Coronary artery (tissue), 2 donors: Measurements from ENCODE around the gene KRTAP5-4.
"Not testable (repeated sequence)": the region's sequence is repeated elsewhere in the genome, so short reads cannot be mapped to it uniquely, and the experiment has no call there.

ENCODE experiments used
- DNase-seq: peaks from one replicate; pipeline ENCODE4 v3.0.0-alpha.2; 2017; ENCODE audit warnings: low spot score
- H3K27ac ChIP-seq, 2 donors: fragments of 200-600 bp; sonication (generic); one replicate each; pipeline ENCODE4 v1.5.1; 2016 to 2019
- H3K4me3 ChIP-seq: fragments of 200-600 bp; sonication (generic); 2 replicates; pipeline ENCODE4 v1.5.1; 2016; ENCODE audit warnings: mild to moderate bottlenecking, moderate library complexity
- TF ChIP-seq, protein P1 (sequence below): fragments of 200-600 bp; sonication (generic); IDR thresholded peaks from one replicate; pipeline ENCODE4 v1.5.1; 2019; ENCODE audit warnings: antibody characterized with exemption

The KRTAP5-4 gene

DNA sequence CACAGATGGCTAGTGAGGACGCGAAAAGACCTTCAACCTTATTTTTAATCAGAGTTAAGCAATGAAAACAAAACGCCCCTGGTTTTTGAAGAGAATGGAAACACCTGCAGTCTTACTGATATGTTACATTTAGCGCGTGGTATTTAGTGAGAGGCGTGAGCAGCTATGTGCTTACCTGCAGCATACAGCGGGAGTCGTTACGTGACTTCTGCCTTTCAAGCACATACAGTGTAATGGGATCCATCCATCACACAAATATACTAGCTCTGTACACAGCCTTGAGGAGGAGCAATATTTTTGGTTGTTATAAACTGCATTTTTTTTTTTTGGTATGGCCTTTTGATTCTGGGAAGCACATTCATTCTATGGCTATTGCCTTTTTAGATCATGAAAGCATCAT is 29.3 kb downstream of the KRTAP5-4 start:
- DNase-seq, result no peak
- no peak overlapping the region for H3K27ac ChIP-seq
- H3K4me3 ChIP-seq, result no peak overlapping the region
- TF ChIP-seq, protein P1, sequence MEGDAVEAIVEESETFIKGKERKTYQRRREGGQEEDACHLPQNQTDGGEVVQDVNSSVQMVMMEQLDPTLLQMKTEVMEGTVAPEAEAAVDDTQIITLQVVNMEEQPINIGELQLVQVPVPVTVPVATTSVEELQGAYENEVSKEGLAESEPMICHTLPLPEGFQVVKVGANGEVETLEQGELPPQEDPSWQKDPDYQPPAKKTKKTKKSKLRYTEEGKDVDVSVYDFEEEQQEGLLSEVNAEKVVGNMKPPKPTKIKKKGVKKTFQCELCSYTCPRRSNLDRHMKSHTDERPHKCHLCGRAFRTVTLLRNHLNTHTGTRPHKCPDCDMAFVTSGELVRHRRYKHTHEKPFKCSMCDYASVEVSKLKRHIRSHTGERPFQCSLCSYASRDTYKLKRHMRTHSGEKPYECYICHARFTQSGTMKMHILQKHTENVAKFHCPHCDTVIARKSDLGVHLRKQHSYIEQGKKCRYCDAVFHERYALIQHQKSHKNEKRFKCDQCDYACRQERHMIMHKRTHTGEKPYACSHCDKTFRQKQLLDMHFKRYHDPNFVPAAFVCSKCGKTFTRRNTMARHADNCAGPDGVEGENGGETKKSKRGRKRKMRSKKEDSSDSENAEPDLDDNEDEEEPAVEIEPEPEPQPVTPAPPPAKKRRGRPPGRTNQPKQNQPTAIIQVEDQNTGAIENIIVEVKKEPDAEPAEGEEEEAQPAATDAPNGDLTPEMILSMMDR, result no peak

- no peak overlapping the region for H3K27ac ChIP-seq
- TF ChIP-seq, protein P1, result no peak
- no peak overlapping the region for H3K4me3 ChIP-seq
- DNase-seq, result no peak
Measured at GRCh38 chr11:1589996-1590395, 31.9 kb downstream of the KRTAP5-4 start.

DNA sequence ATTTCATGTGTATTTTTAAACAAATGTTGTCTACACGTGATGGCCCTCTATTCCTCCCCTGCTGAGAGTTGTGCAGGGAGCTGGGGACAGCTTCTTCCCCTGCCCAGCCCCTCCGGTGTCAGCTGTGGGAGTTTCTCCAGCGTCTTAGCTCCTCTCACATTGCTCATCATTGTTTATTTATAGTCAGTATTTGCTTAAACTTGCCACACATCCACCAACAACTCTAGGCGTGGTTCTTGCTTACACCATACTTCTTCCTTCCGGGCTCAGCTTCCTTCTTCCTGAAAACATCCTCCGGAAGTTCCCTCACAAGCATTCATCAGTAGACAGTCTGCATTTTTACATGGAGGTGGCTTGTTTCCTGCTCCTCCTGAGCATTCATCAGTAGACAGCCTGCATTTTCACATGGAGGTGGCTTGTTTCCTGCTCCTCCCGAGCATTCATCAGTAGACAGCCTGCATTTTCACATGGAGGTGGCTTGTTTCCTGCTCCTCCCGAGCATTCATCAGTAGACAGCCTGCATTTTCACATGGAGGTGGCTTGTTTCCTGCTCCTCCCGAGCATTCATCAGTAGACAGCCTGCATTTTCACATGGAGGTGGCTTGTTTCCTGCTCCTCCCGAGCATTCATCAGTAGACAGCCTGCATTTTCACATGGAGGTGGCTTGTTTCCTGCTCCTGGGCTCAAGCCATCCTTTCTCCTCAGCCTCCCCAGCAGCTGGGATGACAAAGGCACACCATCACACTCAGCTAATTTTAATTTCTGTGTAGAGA is 32.6 kb downstream of the KRTAP5-4 start:
- H3K27ac ChIP-seq, DNase-seq, H3K4me3 ChIP-seq: not testable (repeated sequence)

DNA sequence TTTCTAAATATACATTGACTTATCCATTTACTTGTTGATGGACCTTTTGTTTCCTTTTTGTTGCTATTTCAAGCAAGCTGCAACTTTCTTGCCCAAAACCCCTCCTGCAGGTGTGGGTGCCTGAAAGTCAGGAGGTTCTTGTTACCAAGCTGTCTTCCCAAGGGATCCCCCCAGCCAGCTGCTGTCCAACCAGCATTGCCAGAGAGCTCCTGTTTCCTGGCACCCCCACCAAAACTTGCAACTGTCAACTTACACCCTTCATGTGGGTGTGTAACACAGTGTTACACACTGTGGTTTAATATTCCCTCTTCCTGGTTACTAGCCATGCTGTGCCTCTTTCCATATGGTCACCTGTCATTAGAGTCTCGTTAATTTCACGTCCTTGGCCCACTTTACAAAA is 35.2 kb downstream of the KRTAP5-4 start:
- no peak overlapping the region for H3K4me3 ChIP-seq
- H3K27ac ChIP-seq, result no peak overlapping the region
- TF ChIP-seq, protein P1, result no peak
- no peak for DNase-seq

DNA sequence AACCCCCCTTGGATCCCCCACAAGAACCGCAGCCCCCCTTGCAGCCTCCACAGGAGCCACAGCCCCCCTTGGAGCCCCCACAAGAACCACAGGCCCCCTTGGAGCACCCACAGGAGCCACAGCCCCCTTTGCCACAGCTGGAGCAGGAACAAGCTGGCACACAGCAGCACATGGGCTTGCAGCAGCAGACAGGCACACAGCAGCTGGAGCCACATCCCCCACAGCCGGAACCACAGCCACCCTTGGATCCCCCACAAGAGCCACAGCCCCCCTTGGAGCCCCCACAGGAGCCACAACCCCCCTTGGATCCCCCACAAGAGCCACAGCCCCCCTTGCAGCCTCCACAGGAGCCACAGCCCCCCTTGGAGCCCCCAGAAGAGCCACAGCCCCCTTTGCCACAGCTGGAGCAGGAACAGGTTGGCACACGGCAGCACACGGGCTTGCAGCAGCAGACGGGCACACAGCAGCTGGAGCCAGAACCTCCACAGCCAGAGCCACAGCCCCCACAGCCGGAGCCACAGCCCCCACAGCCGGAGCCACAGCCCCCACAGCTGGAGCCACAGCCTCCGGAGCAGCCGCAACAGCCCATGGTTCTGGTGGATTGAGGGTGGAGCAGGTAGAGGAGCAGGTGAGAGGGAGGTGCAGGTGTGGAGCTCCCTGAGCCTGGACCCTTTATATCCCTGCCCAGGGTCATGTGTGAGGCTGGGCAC is 37.1 kb downstream of the KRTAP5-4 start, which contains the start of gene KRTAP5-1:
TSS of gene KRTAP5-1 (minus strand) at position 623 of the 710 bp plus-strand sequence. CDS start at position 589, 34 bp downstream.
- not testable (repeated sequence) for H3K4me3 ChIP-seq, DNase-seq, H3K27ac ChIP-seq

GRCh38 chr11:1582909-1583308 is 39.0 kb downstream of the KRTAP5-4 start:
- not testable (repeated sequence) for DNase-seq, H3K4me3 ChIP-seq, H3K27ac ChIP-seq

DNA sequence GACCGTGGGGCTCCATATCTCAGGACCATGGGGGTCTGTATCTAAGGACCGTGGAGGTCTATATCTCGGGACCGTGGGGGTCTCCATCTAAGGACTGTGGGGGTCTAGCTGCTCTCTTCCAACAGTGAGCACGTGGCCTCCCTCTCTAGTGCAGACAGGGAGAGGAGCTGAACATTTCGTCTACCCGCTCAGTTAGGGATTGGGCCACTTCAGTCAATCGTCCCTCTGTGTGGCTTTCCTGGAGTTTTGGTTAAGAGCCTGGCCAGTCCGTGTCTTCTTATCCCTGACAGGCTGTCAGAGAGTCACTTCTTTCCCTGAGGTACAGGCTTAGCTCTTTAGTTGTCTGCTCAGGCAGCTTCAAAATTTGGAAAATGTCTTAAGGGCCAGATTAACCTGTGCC is 40.0 kb downstream of the KRTAP5-4 start:
- Histone ChIP-seq H3K4me3 (no peak overlapping the region), H3K27ac (no peak overlapping the region)
- TF ChIP-seq, protein P1, result no peak
- no peak for DNase-seq

- TF ChIP-seq, protein P1, result no peak
- no peak for DNase-seq
- H3K4me3 ChIP-seq, result no peak overlapping the region
- H3K27ac ChIP-seq, result no peak overlapping the region
Measured at GRCh38 chr11:1576825-1577224, 45.1 kb downstream of the KRTAP5-4 start.

GRCh38 chr11:1575756-1576155 is 46.2 kb downstream of the KRTAP5-4 start:
- DNase-seq, H3K4me3 ChIP-seq, H3K27ac ChIP-seq: not testable (repeated sequence)
